ENCODE results near the gene C12orf42.
"Not testable (repeated sequence)": the region's sequence is repeated elsewhere in the genome, so short reads cannot be mapped to it uniquely, and the experiment has no call there.

C12orf42 gene

DNA sequence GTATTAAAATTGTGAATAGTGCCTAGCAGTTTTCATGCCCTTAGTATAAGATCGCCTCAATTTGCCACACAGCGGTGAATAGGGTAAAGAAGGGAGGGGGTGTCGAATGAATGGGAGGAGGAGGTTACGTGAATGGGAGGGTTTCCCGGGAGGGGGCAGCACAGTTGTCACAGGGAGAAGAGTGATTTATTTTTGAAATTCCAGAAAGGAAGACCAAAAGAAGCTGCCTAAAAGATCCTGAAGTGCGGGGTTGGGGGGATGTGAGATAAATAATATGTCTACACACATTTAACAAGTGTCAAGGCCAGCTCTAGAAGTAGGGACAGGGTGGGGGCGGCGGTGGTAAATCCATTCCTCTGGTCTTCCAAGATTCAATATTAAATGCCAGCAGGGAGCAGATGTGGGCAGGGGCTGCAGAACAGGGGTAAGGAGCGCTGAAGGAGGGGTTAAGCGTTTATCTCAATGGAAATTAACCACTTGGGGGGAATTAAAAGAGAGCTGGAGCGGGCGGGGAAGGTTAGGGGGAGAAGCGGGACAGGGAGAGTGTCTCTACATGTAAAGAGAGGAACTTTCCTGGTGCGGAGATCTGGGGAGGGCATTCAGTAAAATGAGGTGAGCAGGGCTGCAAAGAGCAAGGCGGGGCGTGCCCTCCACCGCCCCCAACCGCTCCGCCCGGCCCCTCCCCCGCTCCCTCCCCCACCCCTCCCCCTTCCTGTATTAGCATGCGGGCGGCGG lies 867 bp downstream of the C12orf42 start:
- DNase-seq = no peak

DNA sequence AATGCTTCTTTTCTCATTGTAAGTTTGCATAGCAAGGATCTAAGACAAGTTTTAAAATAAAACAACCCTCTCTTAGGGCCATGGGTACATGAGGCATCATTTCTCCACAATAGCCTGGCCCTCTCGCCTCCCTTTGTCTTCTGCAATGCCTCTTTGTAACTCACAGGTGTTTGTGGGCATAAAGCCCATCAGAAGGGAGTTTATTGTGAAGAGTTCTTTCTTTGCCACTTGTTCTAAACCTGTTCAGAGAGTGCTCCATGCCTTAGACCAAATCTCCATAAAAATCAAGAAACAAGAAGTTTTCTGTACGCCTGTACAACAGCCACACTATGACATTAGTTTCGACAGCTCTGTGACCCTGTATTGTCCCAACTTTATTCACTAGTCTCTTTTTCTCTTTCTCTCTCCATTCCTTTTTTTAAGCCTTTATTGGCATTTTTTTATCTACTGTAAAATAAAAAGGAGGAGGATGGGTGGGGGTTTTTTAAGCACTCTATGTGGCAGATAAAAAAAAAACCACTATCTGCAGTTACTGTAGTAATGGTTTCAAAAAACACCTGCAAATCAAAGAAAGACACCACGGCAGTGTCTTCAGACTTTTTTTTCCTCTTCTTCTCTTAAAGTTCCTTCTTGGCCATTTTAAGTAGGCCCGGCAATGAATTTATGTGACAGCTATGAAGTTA lies 1.6 kb downstream of the C12orf42 start:
- DNase-seq = no peak

DNA sequence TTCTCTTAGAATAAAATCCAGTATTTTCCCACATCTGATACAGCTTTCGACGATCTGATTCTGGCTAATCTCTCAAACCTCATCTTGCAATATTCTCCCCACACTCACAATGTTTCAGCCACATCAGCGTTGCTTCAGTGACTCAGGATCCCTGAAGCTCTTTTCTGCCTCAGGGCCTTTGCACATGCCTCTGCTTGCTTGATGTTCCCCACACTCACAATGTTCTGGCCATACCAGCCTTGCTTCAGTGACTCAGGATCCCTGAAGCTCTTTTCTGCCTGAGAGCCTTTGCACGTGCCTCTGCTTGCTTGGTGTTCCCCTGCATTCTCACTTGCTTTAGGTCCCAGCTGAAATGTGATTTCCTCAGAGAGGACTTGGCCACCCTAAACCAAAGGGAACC lies 2.6 kb downstream of the C12orf42 start:
- DNase-seq = no peak

DNA sequence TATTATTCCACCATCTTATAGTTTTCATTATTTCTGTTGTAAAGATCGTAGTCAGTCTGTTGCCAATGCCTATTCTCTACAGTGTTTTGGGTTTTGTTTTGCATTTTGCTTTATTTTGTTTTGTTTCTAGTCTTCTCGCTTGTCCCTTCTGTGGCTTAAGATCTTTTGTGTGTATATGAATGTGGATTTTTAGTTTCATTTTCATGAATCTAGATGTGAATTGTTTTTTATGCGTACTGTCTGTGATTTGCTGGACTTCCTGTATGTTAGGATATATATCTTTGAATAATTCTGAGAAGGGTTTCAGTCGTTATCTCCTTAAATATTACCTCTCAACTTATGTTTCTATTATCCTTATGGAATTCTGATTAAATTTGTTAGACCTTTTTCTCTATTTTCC lies 13.4 kb downstream of the C12orf42 start:
- DNase-seq = no peak

DNA sequence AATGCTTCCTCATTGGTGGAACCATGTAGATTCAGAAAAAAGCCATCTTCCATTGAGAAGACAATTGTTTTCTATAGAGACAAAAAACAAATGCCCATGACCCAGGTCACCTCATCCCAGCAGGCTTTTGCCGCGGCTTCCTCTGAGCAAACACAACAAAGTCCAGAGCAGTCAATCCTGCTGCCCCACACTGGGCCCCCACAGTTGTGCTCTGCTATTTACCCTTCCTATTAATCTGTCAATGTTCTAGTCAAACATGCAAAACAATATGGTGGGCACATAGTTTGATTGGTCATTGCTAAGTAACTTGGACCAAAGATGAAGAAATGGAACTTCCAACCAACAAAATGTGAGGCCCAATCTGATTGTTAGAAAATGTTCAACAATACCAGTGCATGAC lies 20.7 kb downstream of the C12orf42 start:
- DNase-seq = no peak

DNA sequence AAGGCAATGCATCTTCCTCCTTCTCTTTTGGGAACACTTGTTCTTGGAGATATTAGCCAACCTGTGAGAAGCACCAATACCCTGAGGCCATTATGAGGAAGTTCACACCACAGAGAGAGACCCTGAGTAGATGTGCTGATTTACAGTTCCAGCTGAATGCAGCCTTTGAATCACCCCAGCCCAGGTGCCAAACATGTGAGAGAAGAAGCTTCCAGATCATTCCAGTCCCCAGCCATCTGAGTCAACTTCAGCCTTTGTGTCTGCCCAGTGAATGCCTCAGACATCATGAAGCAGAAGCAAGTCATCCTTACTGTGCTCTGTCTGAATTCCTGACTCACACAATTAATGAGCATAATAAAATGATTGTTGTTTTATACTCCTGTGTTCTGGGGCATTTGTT lies 25.1 kb downstream of the C12orf42 start:
- DNase-seq = no peak

DNA sequence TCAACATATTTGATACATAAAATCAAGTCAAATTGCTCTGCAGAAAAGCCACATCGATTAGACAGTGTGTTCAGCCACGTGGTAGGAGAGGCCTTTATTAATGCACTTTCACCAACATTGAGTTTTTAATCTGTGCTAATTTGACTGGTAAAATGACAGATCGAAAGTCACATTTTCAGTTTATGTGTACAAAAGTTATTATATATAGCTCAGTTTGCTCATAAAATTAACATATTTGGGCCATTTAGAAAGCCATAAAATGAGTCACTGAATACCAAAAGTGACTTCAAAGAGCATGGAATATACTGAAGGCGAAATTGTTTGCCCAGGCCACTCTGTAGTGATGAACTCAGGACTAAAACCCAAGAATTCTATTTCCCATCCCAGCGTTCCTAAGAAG lies 26.0 kb downstream of the C12orf42 start:
- no peak for DNase-seq

DNA sequence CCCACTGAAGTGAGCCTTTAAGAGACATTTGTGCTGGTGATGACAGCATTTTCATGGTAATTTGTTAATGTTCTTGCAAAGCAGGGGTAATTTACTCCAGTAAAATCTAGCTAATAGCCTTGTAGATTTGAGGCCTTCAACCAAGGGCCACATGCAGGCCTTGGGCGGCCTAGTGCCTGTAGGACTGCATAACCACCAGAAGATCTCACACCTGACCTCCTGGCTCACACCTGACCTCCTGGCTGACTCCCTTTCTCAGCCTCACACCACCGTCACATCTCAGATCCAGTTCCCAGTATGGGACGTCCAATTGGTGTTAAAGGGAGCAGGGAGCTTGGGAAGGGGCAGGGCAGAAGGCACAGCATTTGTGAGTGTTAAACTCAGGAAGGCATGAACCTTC lies 26.9 kb downstream of the C12orf42 start:
- DNase-seq = no peak

DNA sequence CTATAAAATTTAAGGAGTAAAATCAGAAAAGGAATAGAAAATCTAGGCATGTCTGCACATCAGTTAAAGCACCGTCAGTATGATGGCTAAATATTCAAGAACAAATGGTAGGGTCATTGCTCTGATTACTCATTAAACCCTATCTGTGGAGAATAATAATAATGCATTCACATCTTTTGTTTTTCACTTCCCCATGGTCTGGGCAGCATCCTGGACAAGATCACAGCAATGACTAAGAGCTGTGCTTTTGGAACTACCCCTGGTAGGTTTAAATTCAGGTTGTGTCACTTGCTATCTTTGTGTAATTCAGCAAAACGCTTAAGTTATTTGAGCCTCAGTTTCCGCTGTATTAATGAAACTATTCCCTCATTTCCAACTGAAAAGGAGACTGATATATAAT lies 33.1 kb downstream of the C12orf42 start:
- DNase-seq = no peak

DNA sequence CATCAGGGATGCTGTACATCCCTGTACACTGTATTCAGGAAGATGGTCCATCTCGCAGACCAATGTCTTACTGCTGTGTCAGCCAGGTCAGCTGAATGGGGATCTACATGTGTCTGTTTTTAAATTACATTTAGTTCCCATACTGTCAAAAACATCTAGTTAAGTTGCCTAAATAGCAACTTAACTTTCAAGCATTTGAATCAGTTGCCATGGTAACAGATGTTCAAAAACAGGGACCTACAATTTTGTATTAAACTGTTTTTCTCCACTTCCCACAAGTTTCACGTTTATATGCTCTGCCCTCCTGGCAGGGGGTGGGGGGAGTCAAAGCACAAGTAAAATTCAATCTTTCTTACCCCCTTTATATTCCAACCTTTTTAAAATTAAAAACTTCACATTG lies 38.3 kb downstream of the C12orf42 start:
- no peak for DNase-seq

DNA sequence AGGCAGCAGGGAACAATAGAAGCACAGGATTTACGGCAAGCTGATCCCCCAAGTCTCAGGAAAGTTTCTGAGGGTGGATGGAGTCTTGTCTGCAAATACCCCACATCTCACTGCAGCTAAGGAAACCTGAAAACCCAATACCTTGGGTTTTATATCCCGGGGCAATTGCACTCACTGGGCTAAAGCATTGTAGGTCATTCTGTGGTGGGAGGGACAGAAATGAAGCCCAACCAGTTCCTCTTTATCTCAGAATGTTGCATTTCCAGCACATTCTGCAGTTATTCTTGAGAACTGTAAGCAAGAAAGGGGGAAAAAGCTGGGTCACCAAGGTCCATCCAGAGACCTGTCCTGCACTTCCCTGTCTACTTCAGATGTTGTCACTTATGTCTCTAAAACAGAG lies 39.8 kb downstream of the C12orf42 start:
- no peak for DNase-seq

DNA sequence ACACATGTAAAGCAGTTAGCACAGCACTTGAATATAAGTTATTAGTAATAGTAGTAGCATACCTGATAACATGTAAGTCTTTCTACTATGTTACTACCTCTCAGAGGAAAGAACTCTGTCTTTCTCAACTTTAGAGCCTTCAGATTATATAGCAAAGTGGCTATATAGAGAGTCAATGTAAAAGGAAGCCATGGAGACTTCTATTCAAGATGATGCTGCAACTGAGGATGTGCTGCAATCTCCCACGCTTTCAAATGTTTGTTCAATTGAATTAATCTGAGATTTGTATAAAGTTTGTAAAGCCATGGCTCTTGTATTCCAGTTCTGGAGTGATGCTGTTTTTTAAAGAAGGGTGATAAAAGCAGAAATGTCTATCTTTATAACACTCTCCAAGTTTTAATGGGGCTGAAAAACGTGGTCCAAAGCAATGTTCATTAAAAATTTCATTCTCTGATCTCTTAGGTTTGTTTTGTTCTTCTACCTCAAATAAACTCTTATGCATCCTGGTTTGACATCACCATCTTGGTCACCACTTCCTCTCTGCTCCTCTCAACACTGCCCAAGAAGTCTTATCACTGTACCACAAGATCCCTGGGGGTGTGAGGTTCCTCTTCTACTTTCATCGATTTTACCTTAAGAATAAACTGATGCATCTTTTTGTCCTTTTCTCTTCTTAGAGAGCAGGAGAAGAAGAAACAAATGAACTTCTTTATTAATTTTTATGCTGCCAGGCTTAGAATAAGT lies 40.6 kb downstream of the C12orf42 start:
- no peak for DNase-seq

DNA sequence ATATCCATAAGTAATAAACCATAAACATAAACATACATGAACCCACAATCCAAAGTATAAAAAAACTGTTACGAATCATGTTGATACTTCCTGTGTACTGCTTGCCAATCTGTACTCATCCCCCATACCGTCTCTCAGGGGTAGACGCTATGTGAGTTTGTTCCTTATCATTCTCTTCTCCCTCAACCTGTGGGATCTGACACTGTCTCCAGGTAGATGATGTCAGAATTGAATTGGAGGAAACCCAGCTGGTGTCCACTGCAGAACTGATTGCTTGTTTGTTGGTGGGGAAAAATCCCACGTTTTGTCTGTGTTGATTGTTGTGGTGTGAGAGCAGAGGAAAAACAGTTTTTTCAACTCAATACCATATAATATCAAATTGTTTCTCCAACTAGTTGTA lies 50.8 kb downstream of the C12orf42 start:
- no peak for DNase-seq

DNA sequence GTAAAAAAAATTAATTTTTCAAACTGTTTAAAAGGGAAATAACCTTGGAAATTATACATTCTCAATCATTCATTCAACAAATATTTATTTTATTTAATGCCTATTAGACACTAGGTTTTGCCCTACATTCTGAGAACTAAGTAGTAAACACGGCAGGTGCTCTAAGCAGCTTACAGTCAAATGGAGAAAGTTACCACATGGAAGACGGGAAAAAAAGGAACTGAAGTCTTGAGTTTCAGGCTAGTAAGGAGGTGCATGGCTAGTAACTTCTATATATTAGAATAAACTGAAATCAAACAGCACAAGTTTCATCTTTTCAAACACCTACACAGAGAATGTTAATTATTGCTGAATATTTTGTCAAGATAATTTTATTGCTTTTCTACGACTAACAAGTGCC lies 52.9 kb downstream of the C12orf42 start:
- no peak for DNase-seq

DNA sequence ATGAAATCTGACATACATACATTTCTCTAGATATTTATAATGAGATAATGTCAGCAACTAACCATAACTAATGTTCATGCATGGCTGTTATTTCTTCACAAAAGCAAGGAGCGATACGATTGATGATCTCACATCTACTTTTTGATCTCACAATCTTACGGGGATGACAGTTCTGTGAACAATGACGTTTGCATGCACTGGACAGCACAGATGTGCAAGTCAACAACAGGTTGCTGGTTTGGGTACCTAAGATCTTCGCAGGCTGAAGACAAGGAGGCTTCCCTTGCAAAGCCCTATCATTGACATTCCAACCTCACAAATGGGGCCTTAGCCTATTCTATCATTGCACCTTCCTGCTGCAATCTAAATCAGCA lies 53.6 kb downstream of the C12orf42 start:
- no peak for DNase-seq

DNA sequence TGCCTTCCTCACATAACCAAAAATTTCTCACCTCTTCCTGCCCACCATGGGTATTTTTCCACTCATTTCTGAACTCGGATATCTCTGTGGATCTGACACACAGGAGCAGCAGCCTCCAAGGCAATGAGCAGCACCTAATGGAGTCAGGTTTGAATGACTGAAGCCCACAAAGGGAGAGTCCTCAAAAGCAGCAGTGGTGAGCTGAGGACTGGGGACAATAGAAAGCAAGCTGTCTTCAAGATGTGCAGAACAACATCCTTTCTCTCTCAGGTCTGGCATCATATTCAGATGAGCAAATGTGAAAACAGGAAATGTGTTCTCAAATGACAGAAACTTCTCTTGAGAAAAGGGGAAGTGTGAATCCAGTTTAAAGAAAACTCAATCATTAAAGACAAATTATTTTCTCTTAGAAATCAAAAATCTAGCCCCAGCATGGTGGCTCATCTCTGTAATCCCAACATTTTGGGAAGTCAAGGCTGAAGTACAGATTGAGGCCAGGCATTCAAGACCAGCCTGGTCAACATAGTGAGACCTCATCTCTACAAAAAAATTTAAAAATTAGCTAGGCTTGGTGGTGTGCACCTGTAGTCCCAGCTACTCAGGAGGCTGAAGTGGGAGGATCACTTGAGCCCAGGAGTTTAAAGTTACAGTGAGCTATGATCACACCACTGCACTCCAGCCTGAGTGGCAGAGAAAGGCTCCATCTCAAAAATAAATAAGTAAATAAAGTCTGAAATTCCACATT lies 54.2 kb downstream of the C12orf42 start:
- no peak for DNase-seq

DNA sequence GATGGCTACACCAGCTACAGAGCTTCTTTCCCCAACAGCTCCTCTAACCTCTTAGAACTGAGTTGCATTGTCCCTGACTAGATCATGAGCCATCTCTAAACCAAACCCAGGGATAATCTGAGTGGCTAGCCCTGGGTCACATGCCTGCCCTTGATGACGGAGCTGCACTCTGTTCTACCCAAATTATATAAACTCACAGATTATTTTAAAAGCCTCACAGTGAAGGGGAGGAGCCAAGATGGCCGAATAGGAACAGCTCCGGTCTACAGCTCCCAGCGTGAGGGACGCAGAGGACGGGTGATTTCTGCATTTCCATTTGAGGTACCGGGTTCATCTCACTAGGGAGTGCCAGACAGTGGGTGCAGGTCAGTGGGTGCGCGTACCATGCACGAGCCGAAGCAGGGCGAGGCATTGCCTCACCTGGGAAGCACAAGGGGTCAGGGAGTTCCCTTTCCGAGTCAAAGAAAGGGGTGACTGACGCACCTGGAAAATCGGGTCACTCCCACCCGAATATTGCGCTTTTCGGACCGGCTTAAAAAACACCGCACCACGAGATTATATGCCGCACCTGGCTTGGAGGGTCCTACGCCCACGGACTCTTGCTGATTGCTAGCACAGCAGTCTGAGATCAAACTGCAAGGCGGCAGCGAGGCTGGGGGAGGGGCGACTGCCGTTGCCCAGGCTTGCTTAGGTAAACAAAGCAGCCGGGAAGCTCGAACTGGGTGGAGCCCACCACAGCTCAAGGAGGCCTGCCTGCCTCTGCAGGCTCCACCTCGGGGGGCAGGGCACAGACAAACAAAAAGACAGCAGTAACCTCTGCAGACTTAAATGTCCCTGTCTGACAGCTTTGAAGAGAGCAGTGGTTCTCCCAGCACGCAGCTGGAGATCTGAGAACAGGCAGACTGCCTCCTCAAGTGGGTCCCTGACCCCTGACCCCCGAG lies 61.3 kb downstream of the C12orf42 start:
- DNase-seq = not testable (repeated sequence)

DNA sequence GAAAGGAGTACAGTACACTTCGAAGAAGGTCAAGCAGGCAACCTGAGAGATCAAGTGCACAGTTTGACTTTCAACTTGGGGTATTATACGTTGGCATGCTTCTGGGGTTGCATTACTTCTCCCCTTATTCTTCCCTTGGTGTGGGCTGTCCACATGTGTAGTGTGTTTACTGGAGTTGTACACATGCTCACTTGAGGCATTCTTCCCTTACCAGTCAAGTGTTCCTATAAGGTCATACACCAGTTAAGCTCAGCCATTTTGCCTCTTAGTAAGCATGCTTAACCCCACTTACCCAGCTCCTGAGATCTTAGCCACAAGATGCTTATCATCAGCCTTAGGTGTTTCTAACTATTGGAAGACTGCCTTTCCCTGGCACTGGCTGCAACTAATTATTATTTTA lies 63.8 kb downstream of the C12orf42 start:
- no peak for DNase-seq

DNA sequence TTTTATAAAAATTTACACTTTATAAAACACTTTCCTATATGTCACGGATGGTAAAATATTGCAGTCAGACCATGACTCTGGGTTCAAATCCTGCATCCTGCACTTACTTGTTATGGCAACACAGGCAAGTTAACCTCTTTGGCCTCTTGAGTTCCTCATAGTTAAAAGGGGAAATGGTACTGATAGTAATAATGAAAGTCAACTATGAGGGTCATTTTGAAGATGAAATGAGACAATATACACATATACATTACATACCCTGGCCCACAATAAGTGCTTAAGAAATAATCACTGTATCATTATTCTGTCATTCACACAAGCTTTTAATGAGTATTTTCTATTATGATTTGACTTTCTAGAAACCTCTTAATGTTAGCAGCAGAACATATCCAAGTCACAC lies 64.4 kb downstream of the C12orf42 start:
- DNase-seq = no peak

DNA sequence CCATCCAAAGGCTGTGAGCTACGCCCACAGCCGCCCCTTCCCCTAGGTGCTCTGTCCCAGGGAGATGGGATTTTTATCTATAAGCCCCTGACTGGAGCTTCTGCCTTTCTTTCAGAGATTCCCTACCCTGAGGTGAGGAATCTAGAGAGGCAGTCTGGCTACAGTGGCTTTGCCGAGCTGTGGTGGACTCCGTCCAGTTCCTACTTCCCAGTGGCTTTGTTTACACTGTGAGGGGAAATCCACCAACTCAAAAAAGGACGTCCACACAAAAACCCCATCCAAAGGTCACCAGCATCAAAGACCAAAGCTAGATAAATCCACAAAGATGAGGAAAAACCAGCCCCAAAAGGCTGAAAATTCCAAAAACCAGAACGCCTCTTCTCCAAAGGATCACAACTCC lies 70.1 kb downstream of the C12orf42 start:
- not testable (repeated sequence) for DNase-seq

DNA sequence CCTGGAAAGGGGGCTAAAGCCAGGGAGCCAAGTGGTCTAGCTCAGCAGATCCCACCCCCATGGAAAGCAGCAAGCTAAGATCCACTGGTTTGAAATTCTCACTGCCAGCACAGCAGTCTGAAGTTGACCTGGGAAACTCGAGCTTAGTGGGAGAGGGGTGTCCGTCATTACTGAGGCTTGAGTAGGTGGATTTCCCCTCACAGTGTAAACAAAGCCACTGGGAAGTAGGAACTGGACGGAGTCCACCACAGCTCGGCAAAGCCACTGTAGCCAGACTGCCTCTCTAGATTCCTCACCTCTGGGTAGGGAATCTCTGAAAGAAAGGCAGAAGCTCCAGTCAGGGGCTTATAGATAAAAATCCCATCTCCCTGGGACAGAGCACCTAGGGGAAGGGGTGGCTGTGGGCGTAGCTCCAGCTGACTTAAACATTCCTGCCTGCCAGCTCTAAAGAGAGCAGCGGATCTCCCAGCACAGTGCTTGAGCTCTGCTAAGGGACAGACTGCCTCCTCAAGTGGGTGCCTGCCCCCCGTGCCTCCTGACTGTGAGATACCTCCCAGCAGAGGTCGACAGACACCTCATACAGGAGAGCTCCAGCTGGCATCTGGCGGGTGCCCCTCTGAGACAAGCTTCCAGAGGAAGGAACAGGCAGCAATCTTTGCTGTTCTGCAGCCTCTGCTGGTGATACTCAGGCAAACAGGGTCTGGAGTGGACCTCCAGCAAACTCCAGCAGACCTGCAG lies 70.8 kb downstream of the C12orf42 start:
- not testable (repeated sequence) for DNase-seq

DNA sequence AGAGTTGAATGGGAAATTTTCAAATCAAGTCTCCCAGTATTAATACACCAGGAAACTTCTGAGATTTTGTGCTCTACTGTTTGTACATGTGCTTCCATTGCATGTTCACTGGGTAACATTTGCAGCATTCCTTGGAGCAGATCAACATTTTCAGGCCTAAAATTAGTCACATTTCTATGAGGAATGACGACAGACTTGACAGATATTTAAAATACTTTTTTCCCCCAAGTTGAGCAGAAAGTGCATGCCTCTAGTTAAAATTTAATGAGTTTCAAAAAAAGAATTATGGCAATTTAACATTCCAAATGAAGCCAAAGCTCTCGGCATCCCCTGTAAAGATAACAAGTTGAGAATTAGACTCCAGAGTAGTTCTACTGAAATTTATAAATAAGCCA lies 72.3 kb downstream of the C12orf42 start:
- DNase-seq = no peak
